Stomach (tissue), 4 donors: ENCODE data around the gene KDM2A.

ENCODE experiments used
- EP300 ChIP-seq: sonication (generic); formaldehyde crosslinking; IDR thresholded peaks from one replicate; pipeline ENCODE4 v1.6.1; 2017; ENCODE audit warnings: antibody characterized with exemption
- POLR2A ChIP-seq, 4 donors: fragments of 450-650 bp; IDR thresholded peaks; one replicate each; pipeline ENCODE4 v1.6.1; 2016; ENCODE audit warnings: antibody characterized with exemption in 4 of 4, control low read depth in 2 of 4, mild to moderate bottlenecking in 1 of 4, moderate library complexity in 1 of 4
- POLR2AphosphoS5 ChIP-seq, 3 donors: sonication (generic); formaldehyde crosslinking; IDR thresholded peaks; one replicate each; pipeline ENCODE4 v1.6.1; 2016; ENCODE audit warnings: antibody characterized with exemption in 3 of 3
- TF ChIP-seq, protein P1 (sequence below), 7 experiments: fragments of 450-650 bp in 4 of 7; fragments of 200-600 bp in 3 of 7; sonication (generic) in 3 of 7; IDR thresholded peaks; one replicate each; pipeline ENCODE4 v1.5.1; 2016 to 2019; ENCODE audit warnings: antibody characterized with exemption in 7 of 7, control low read depth in 2 of 7, mild to moderate bottlenecking in 1 of 7

DNA sequence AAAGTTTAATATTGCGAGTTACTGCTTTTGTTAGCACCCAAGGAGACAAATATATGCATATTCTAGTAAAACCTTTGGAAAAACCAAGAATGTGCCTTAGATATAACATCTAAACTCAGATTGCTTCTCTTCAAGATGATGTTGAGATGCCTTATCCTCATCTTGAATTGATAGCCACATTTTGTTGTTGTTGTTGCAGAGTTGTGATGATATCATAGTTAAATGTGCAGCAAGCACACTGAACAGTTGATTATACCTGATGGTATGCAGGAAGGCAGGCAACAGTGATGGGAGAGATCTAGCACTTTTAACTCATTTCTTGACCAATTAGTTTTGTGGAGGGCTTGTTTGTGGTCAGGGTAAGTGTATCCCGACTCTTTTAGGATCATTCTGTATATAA, 48.0 kb downstream of the KDM2A start:
- TF ChIP-seq, protein P1, sequence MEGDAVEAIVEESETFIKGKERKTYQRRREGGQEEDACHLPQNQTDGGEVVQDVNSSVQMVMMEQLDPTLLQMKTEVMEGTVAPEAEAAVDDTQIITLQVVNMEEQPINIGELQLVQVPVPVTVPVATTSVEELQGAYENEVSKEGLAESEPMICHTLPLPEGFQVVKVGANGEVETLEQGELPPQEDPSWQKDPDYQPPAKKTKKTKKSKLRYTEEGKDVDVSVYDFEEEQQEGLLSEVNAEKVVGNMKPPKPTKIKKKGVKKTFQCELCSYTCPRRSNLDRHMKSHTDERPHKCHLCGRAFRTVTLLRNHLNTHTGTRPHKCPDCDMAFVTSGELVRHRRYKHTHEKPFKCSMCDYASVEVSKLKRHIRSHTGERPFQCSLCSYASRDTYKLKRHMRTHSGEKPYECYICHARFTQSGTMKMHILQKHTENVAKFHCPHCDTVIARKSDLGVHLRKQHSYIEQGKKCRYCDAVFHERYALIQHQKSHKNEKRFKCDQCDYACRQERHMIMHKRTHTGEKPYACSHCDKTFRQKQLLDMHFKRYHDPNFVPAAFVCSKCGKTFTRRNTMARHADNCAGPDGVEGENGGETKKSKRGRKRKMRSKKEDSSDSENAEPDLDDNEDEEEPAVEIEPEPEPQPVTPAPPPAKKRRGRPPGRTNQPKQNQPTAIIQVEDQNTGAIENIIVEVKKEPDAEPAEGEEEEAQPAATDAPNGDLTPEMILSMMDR (IDR thresholded peaks at IDR 0.05) = no peak
- TF ChIP-seq POLR2A (IDR thresholded peaks at IDR 0.05) = no peak
- no peak for TF ChIP-seq POLR2AphosphoS5 (IDR thresholded peaks at IDR 0.05)
- no peak for TF ChIP-seq EP300
